ENCODE measurements around the gene IRF2BP2.

The IRF2BP2 gene

GRCh38 chr1:234610061-234610665 lies at the start of gene IRF2BP2:
Gene IRF2BP2, minus strand, starts transcription at chr1:234610178. Its CDS starts 684 bp downstream, at chr1:234609494.
- peak within 1 kb of the TSS; percentile 93 to 98 for H3K4me3 ChIP-seq (ENCODE audit: low read depth in 1 of 2, low read length in 2 of 2)
- H3K4me1 ChIP-seq (ENCODE audit: control insufficient read depth in 1 of 2, insufficient read depth in 2 of 2, low read length in 2 of 2), result peaks cover 22 to 31% of the 10 kb centered on the region in 2 donors

GRCh38 chr1:234659538-234659937 lies 49.6 kb upstream of the IRF2BP2 start:
- Histone ChIP-seq H3K9me3 (ENCODE audit: control insufficient read depth in 1 of 2, low read length in 2 of 2) (no peaks in the 10 kb centered on the region), H3K4me1 (ENCODE audit: control insufficient read depth in 1 of 2, insufficient read depth in 2 of 2, low read length in 2 of 2) (peaks cover 5% of the 10 kb centered on the region in 2 donors)

More at GRCh38 chr1:234610061-234610665, at the start of gene IRF2BP2:
- peak within 1 kb of the TSS; percentile 100 for H3K27ac ChIP-seq (ENCODE audit: low read length)
- no peaks in the 10 kb centered on the region for H3K27me3 ChIP-seq (ENCODE audit: low read depth, low read length)
- peaks cover 27 to 29% of the 10 kb centered on the region in 2 donors for H3K36me3 ChIP-seq (ENCODE audit: control insufficient read depth in 1 of 2, insufficient read depth in 2 of 2, low read length in 2 of 2)
- no peaks in the 10 kb centered on the region for H3K9me3 ChIP-seq (ENCODE audit: control insufficient read depth in 1 of 2, low read length in 2 of 2)

GRCh38 chr1:234658138-234658537 lies 48.2 kb upstream of the IRF2BP2 start:
- H3K27ac ChIP-seq (ENCODE audit: low read length), result no peak overlapping the region
- H3K9me3 ChIP-seq (ENCODE audit: control insufficient read depth in 1 of 2, low read length in 2 of 2), result no peaks in the 10 kb centered on the region
- H3K36me3 ChIP-seq (ENCODE audit: control insufficient read depth in 1 of 2, insufficient read depth in 2 of 2, low read length in 2 of 2), result peaks cover 0 to 4% of the 10 kb centered on the region in 2 donors
- no peak overlapping the region for H3K4me3 ChIP-seq (ENCODE audit: low read depth in 1 of 2, low read length in 2 of 2)
- H3K27me3 ChIP-seq (ENCODE audit: low read depth, low read length), result no peaks in the 10 kb centered on the region
- H3K4me1 ChIP-seq (ENCODE audit: control insufficient read depth in 1 of 2, insufficient read depth in 2 of 2, low read length in 2 of 2), result peaks cover 5% of the 10 kb centered on the region in 2 donors

More at GRCh38 chr1:234659538-234659937, 49.6 kb upstream of the IRF2BP2 start:
- Histone ChIP-seq H3K27me3 (ENCODE audit: low read depth, low read length) (no peaks in the 10 kb centered on the region), H3K4me3 (ENCODE audit: low read depth in 1 of 2, low read length in 2 of 2) (no peak overlapping the region), H3K27ac (ENCODE audit: low read length) (no peak overlapping the region), H3K36me3 (ENCODE audit: control insufficient read depth in 1 of 2, insufficient read depth in 2 of 2, low read length in 2 of 2) (peaks cover 0 to 4% of the 10 kb centered on the region in 2 donors)

- no peaks in the 10 kb centered on the region for H3K9me3 ChIP-seq (ENCODE audit: control insufficient read depth in 1 of 2, low read length in 2 of 2)
- H3K4me1 ChIP-seq (ENCODE audit: control insufficient read depth in 1 of 2, insufficient read depth in 2 of 2, low read length in 2 of 2), result peaks cover 5% of the 10 kb centered on the region in 2 donors
- no peaks in the 10 kb centered on the region for H3K27me3 ChIP-seq (ENCODE audit: low read depth, low read length)
- H3K36me3 ChIP-seq (ENCODE audit: control insufficient read depth in 1 of 2, insufficient read depth in 2 of 2, low read length in 2 of 2), result peaks cover 0 to 4% of the 10 kb centered on the region in 2 donors
- H3K27ac ChIP-seq (ENCODE audit: low read length), result peak overlapping the region; percentile 11
- H3K4me3 ChIP-seq (ENCODE audit: low read depth in 1 of 2, low read length in 2 of 2), result no peak overlapping the region
Observed at GRCh38 chr1:234656944-234657654, 47.1 kb upstream of the IRF2BP2 start.

- H3K27ac ChIP-seq (ENCODE audit: low read length), result no peak overlapping the region
- no peak overlapping the region for H3K4me3 ChIP-seq (ENCODE audit: low read depth in 1 of 2, low read length in 2 of 2)
- H3K9me3 ChIP-seq (ENCODE audit: control insufficient read depth in 1 of 2, low read length in 2 of 2), result no peaks in the 10 kb centered on the region
- H3K27me3 ChIP-seq (ENCODE audit: low read depth, low read length), result no peaks in the 10 kb centered on the region
- H3K36me3 ChIP-seq (ENCODE audit: control insufficient read depth in 1 of 2, insufficient read depth in 2 of 2, low read length in 2 of 2), result peaks cover 0 to 4% of the 10 kb centered on the region in 2 donors
- H3K4me1 ChIP-seq (ENCODE audit: control insufficient read depth in 1 of 2, insufficient read depth in 2 of 2, low read length in 2 of 2), result peaks cover 5% of the 10 kb centered on the region in 2 donors
Observed at GRCh38 chr1:234656070-234656895, 46.3 kb upstream of the IRF2BP2 start.

GRCh38 chr1:234655328-234656069 lies 45.5 kb upstream of the IRF2BP2 start:
- Histone ChIP-seq H3K27ac (ENCODE audit: low read length) (no peak overlapping the region), H3K36me3 (ENCODE audit: control insufficient read depth in 1 of 2, insufficient read depth in 2 of 2, low read length in 2 of 2) (peaks cover 0 to 4% of the 10 kb centered on the region in 2 donors), H3K9me3 (ENCODE audit: control insufficient read depth in 1 of 2, low read length in 2 of 2) (no peaks in the 10 kb centered on the region), H3K4me3 (ENCODE audit: low read depth in 1 of 2, low read length in 2 of 2) (no peak overlapping the region), H3K27me3 (ENCODE audit: low read depth, low read length) (no peaks in the 10 kb centered on the region), H3K4me1 (ENCODE audit: control insufficient read depth in 1 of 2, insufficient read depth in 2 of 2, low read length in 2 of 2) (peaks cover 5% of the 10 kb centered on the region in 2 donors)

- Histone ChIP-seq H3K27ac (ENCODE audit: low read length) (no peak overlapping the region), H3K4me3 (ENCODE audit: low read depth in 1 of 2, low read length in 2 of 2) (no peak overlapping the region), H3K27me3 (ENCODE audit: low read depth, low read length) (no peaks in the 10 kb centered on the region), H3K36me3 (ENCODE audit: control insufficient read depth in 1 of 2, insufficient read depth in 2 of 2, low read length in 2 of 2) (peaks cover 0 to 4% of the 10 kb centered on the region in 2 donors), H3K4me1 (ENCODE audit: control insufficient read depth in 1 of 2, insufficient read depth in 2 of 2, low read length in 2 of 2) (peaks cover 5% of the 10 kb centered on the region in 2 donors), H3K9me3 (ENCODE audit: control insufficient read depth in 1 of 2, low read length in 2 of 2) (no peaks in the 10 kb centered on the region)
Observed at GRCh38 chr1:234654002-234654733, 44.2 kb upstream of the IRF2BP2 start.

GRCh38 chr1:234649432-234650081 lies 39.6 kb upstream of the IRF2BP2 start:
- Histone ChIP-seq H3K27me3 (ENCODE audit: low read depth, low read length) (no peaks in the 10 kb centered on the region), H3K36me3 (ENCODE audit: control insufficient read depth in 1 of 2, insufficient read depth in 2 of 2, low read length in 2 of 2) (no peaks in the 10 kb centered on the region), H3K4me3 (ENCODE audit: low read depth in 1 of 2, low read length in 2 of 2) (no peak overlapping the region), H3K27ac (ENCODE audit: low read length) (no peak overlapping the region), H3K9me3 (ENCODE audit: control insufficient read depth in 1 of 2, low read length in 2 of 2) (peaks cover 0 to 4% of the 10 kb centered on the region in 2 donors), H3K4me1 (ENCODE audit: control insufficient read depth in 1 of 2, insufficient read depth in 2 of 2, low read length in 2 of 2) (no peaks in the 10 kb centered on the region)

- Histone ChIP-seq H3K9me3 (ENCODE audit: control insufficient read depth in 1 of 2, low read length in 2 of 2) (peaks cover 0 to 4% of the 10 kb centered on the region in 2 donors), H3K4me3 (ENCODE audit: low read depth in 1 of 2, low read length in 2 of 2) (no peak overlapping the region), H3K27ac (ENCODE audit: low read length) (no peak overlapping the region), H3K4me1 (ENCODE audit: control insufficient read depth in 1 of 2, insufficient read depth in 2 of 2, low read length in 2 of 2) (no peaks in the 10 kb centered on the region), H3K27me3 (ENCODE audit: low read depth, low read length) (no peaks in the 10 kb centered on the region), H3K36me3 (ENCODE audit: control insufficient read depth in 1 of 2, insufficient read depth in 2 of 2, low read length in 2 of 2) (no peaks in the 10 kb centered on the region)
Observed at GRCh38 chr1:234647758-234648157, 37.8 kb upstream of the IRF2BP2 start.

- Histone ChIP-seq H3K4me3 (ENCODE audit: low read depth in 1 of 2, low read length in 2 of 2) (no peak overlapping the region), H3K4me1 (ENCODE audit: control insufficient read depth in 1 of 2, insufficient read depth in 2 of 2, low read length in 2 of 2) (no peaks in the 10 kb centered on the region), H3K27me3 (ENCODE audit: low read depth, low read length) (no peaks in the 10 kb centered on the region), H3K9me3 (ENCODE audit: control insufficient read depth in 1 of 2, low read length in 2 of 2) (peaks cover 0 to 4% of the 10 kb centered on the region in 2 donors), H3K36me3 (ENCODE audit: control insufficient read depth in 1 of 2, insufficient read depth in 2 of 2, low read length in 2 of 2) (no peaks in the 10 kb centered on the region), H3K27ac (ENCODE audit: low read length) (no peak overlapping the region)
Observed at GRCh38 chr1:234647245-234647644, 37.3 kb upstream of the IRF2BP2 start.

Measured in muscle layer of duodenum (tissue), 2 donors.